ENCODE measurements around the gene CES5A. TPM values are rescaled to one million over a fixed set of nuclear protein-coding genes. Genes with fewer than 3 reads are reported as not detected.
"Not testable (repeated sequence)": the region's sequence is repeated elsewhere in the genome, so short reads cannot be mapped to it uniquely, and the experiment has no call there.

CES5A gene
- total and polyA plus RNA-seq, 9 donors, result not detected

GRCh38 chr16:55868137-55868536 lies 7.0 kb downstream of the CES5A start:
- TF ChIP-seq POLR2A (IDR thresholded peaks at IDR 0.05), result no peak
- TF ChIP-seq EP300 (IDR thresholded peaks at IDR 0.05), result no peak
- TF ChIP-seq, protein P1, sequence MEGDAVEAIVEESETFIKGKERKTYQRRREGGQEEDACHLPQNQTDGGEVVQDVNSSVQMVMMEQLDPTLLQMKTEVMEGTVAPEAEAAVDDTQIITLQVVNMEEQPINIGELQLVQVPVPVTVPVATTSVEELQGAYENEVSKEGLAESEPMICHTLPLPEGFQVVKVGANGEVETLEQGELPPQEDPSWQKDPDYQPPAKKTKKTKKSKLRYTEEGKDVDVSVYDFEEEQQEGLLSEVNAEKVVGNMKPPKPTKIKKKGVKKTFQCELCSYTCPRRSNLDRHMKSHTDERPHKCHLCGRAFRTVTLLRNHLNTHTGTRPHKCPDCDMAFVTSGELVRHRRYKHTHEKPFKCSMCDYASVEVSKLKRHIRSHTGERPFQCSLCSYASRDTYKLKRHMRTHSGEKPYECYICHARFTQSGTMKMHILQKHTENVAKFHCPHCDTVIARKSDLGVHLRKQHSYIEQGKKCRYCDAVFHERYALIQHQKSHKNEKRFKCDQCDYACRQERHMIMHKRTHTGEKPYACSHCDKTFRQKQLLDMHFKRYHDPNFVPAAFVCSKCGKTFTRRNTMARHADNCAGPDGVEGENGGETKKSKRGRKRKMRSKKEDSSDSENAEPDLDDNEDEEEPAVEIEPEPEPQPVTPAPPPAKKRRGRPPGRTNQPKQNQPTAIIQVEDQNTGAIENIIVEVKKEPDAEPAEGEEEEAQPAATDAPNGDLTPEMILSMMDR (IDR thresholded peaks at IDR 0.05), result no peak
- Histone ChIP-seq H3K36me3 (no peaks in the 10 kb centered on the region), H3K4me1 (ENCODE audit: insufficient read depth) (no peaks in the 10 kb centered on the region), H3K27me3 (no peaks in the 10 kb centered on the region), H3K9me3 (no peaks in the 10 kb centered on the region), H3K27ac (no peak overlapping the region), H3K4me3 (no peak overlapping the region)
- intact Hi-C loops (cut with DNase I), result no loop called here
- WGBS, 3 donors, result 65 to 85% (median 78%) methylated on average over 2 of the region's 2 CpGs
- no peak for DNase-seq

GRCh38 chr16:55861288-55861687 lies 13.9 kb downstream of the CES5A start:
- H3K4me1 ChIP-seq (ENCODE audit: insufficient read depth), result no peaks in the 10 kb centered on the region
- no peak overlapping the region for H3K4me3 ChIP-seq
- H3K27me3 ChIP-seq, result no peaks in the 10 kb centered on the region
- DNase-seq, result no peak
- no peaks in the 10 kb centered on the region for H3K36me3 ChIP-seq
- TF ChIP-seq EP300 (IDR thresholded peaks at IDR 0.05) (no peak), POLR2A (IDR thresholded peaks at IDR 0.05) (no peak)
- TF ChIP-seq, protein P1 (IDR thresholded peaks at IDR 0.05), result no peak
- intact Hi-C loops (cut with DNase I), result no loop called here
- 70 to 83% (median 80%) methylated on average over 4 of the region's 4 CpGs for WGBS, 3 donors
- no peaks in the 10 kb centered on the region for H3K9me3 ChIP-seq
- H3K27ac ChIP-seq, result no peak overlapping the region

DNA sequence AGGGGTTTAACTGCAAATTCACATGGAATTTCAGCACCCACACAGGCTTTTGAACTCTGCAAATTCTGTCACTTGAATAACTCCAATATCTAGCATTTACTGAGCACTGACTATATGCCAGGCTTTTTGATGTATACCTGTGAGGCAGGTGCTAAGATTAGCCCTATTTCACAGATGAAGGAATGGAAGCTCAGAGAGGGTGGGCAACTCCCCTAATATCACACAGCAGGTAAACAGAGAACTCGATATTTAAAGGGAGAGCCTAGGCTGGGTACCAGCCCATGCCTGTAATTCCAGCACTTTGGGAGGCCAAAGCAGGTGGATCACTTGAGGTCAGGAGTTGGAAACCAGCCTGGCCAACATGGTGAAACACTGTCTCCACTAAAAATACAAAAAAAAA lies 17.5 kb downstream of the CES5A start:
- not testable (repeated sequence) for H3K4me1 ChIP-seq (ENCODE audit: insufficient read depth)
- WGBS, 3 donors, result 65 to 88% (median 83%) methylated on average over 1 of the region's 1 CpG

GRCh38 chr16:55856950-55857349 lies 18.2 kb downstream of the CES5A start:
- no peak overlapping the region for H3K27ac ChIP-seq

More for the DNA sequence above, 17.5 kb downstream of the CES5A start:
- DNase-seq; H3K27ac ChIP-seq; H3K27me3 ChIP-seq; intact Hi-C loops (cut with DNase I); H3K9me3 ChIP-seq; H3K36me3 ChIP-seq; H3K4me3 ChIP-seq: not testable (repeated sequence)

GRCh38 chr16:55853114-55853513 lies 22.1 kb downstream of the CES5A start:
- Histone ChIP-seq H3K9me3 (no peaks in the 10 kb centered on the region), H3K27ac (no peak overlapping the region), H3K36me3 (no peaks in the 10 kb centered on the region), H3K27me3 (no peaks in the 10 kb centered on the region), H3K4me3 (no peak overlapping the region), H3K4me1 (ENCODE audit: insufficient read depth) (no peaks in the 10 kb centered on the region)
- intact Hi-C loops (cut with DNase I), result no loop called here
- DNase-seq, result no peak
- WGBS, 3 donors, result 60 to 63% (median 60%) methylated on average over 3 of the region's 3 CpGs
- TF ChIP-seq POLR2A (IDR thresholded peaks at IDR 0.05), result no peak
- TF ChIP-seq EP300 (IDR thresholded peaks at IDR 0.05), result no peak
- TF ChIP-seq, protein P1 (IDR thresholded peaks at IDR 0.05), result no peak

More at GRCh38 chr16:55856950-55857349, 18.2 kb downstream of the CES5A start:
- no peaks in the 10 kb centered on the region for H3K4me1 ChIP-seq (ENCODE audit: insufficient read depth)
- DNase-seq, result no peak
- 77 to 83% (median 81%) methylated on average over 3 of the region's 3 CpGs for WGBS, 3 donors
- no peaks in the 10 kb centered on the region for H3K36me3 ChIP-seq
- H3K4me3 ChIP-seq, result no peak overlapping the region
- TF ChIP-seq, protein P1 (IDR thresholded peaks at IDR 0.05), result no peak
- no peak for TF ChIP-seq EP300 (IDR thresholded peaks at IDR 0.05)
- no peak for TF ChIP-seq POLR2A (IDR thresholded peaks at IDR 0.05)
- no peaks in the 10 kb centered on the region for H3K9me3 ChIP-seq
- intact Hi-C loops (cut with DNase I), result no loop called here
- no peaks in the 10 kb centered on the region for H3K27me3 ChIP-seq
